ENCODE results near the gene MYRIP.

- TF ChIP-seq POLR2AphosphoS5 (IDR thresholded peaks at IDR 0.05) = no peak
- TF ChIP-seq CTCF (IDR thresholded peaks at IDR 0.05 in 8 of 11, conservative IDR thresholded peaks at IDR 0.05 in 3 of 11) = no peak
- TF ChIP-seq POLR2A (IDR thresholded peaks at IDR 0.05) = no peak
Observed at GRCh38 chr3:40086890-40087883, 277.8 kb downstream of the MYRIP start.
